Measurements from ENCODE around the gene MYL11. TPM values are rescaled to one million over a fixed set of nuclear protein-coding genes. Genes with fewer than 3 reads are reported as not detected.
"Not testable (repeated sequence)": the region's sequence is repeated elsewhere in the genome, so short reads cannot be mapped to it uniquely, and the experiment has no call there.

MYL11 gene
- total RNA-seq, 1 donor from 2014 or later: not detected

GRCh38 chr16:30395155-30395991 lies 20.8 kb downstream of the MYL11 start, which contains the start of gene ZNF48:
Gene ZNF48 (plus strand): TSS chr16:30395420. CDS start chr16:30395795, 375 bp downstream.
- DNase-seq (ENCODE audit: low spot score): peak; percentile 93

DNA sequence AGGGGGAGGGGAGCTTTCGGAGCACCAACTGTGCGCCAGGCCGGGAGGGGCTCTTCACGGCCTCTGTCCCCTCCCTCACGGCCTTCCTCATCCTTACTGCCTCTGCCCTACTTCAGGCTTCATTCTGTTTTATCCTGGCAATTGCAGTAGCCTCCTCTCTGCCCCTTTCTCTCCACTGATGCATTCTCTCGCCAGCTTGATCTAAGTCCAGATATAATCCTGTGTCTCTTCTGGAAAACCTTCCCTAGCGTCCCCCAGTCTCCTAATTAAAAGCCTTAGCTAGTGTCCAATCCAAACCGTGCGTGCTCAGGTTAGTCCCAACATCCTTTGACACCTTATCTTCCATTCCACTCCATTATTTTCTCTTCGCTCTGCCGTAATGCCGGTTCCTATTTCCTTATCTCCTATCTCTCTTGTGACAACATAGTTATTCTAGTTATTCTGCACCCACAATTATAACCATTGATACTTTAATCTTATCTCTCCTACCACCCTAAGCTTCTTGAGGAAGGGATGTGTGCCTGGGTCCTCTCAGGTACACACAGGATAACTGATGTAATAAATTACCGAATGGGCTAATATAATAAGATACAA lies 21.5 kb downstream of the MYL11 start:
- no peak for DNase-seq (ENCODE audit: low spot score)

- not testable (repeated sequence) for DNase-seq (ENCODE audit: low spot score)
These were observed 22.0 kb downstream of the MYL11 start for GRCh38 chr16:30396627-30397026.

- no peak for DNase-seq (ENCODE audit: low spot score)
These were observed 22.5 kb downstream of the MYL11 start for GRCh38 chr16:30397056-30397455.

DNA sequence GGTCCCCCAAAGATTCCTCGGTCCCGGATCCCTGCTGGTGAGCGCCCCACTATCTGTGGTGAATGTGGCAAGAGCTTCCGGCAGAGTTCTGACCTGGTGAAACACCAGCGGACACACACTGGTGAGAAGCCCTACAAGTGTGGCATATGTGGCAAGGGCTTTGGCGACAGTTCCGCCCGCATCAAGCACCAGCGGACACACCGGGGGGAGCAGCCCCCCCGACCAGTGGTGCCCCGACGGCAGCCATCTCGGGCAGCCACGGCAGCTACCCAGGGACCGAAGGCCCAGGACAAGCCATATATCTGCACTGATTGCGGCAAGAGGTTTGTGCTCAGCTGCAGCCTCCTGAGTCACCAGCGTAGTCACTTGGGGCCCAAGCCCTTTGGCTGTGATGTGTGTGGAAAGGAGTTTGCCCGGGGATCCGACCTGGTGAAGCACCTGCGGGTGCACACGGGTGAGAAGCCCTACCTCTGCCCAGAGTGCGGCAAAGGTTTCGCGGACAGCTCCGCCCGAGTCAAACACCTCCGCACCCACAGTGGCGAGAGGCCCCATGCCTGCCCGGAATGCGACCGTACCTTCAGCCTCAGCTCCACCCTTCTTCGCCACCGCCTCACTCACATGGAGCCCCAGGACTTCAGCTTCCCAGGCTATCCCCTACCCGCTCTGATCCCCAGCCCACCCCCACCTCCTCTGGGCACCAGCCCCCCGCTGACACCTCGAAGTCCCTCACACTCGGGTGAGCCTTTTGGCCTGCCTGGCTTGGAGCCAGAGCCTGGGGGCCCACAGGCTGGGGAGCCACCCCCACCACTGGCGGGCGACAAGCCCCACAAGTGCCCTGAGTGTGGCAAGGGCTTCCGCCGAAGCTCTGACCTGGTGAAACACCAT lies 23.4 kb downstream of the MYL11 start:
- no peak for DNase-seq (ENCODE audit: low spot score)

DNA sequence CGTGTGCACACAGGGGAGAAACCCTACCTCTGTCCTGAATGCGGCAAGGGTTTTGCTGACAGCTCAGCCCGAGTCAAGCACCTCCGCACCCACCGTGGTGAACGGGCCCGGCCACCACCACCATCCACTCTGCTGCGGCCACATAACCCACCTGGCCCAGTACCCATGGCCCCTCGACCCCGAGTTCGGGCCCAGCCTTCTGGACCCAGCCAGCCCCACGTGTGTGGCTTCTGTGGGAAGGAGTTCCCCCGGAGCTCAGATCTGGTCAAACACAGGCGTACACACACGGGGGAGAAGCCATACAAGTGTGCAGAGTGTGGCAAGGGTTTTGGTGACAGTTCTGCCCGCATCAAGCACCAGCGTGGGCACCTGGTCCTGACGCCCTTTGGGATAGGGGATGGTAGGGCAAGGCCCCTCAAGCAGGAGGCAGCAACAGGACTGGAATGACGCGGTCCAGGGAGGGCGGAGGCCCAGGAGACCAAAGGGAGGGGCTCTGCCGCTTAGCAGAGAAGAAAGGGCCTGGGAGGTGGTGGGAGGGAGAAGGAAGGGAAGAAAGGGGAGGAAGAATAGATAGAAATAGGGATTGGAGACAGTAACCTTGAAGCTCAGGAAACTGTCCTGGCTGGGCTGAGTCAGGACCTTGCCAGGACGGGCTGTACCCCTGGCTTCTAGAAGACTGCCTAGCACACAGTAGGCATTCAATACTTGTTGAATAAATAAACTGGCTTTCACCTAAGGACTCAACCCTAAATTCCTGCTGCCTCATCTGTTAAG lies 24.2 kb downstream of the MYL11 start:
- DNase-seq (ENCODE audit: low spot score): no peak

GRCh38 chr16:30399435-30400186 lies 25.0 kb downstream of the MYL11 start:
- no peak for DNase-seq (ENCODE audit: low spot score)

DNA sequence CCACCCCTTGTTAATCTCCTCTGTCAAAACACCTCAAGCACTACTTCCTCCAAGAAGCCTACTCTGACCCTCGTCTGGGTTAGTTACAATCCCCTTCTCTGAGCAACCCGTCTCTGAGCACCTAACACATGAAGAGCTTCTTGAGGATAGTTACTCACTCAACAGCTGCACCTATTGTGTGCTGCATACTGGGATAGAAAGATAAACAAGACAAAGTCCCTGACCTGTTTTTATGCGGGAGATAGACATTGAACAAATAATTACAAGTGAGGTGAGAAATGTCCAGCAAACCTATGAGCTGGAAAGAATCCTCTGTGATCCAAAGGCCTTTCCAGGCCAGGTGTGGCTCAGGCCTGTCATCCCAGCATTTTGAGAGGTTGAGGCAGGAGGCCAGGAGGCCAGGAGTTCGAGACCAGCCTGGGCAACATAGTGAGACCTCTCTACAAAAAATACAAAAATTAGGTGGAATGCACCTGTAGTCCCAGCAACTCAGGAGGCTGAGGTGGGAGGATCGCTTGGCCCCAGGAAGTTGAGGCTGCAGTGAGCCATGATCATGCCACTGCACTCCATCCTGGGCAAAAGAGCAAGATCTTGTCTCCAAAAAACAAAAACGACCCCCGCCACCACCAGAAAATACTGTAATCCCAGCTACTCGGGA lies 27.3 kb downstream of the MYL11 start:
- DNase-seq (ENCODE audit: low spot score): no peak

GRCh38 chr16:30406795-30407101 lies 32.1 kb downstream of the MYL11 start:
- no peak for DNase-seq (ENCODE audit: low spot score)

DNA sequence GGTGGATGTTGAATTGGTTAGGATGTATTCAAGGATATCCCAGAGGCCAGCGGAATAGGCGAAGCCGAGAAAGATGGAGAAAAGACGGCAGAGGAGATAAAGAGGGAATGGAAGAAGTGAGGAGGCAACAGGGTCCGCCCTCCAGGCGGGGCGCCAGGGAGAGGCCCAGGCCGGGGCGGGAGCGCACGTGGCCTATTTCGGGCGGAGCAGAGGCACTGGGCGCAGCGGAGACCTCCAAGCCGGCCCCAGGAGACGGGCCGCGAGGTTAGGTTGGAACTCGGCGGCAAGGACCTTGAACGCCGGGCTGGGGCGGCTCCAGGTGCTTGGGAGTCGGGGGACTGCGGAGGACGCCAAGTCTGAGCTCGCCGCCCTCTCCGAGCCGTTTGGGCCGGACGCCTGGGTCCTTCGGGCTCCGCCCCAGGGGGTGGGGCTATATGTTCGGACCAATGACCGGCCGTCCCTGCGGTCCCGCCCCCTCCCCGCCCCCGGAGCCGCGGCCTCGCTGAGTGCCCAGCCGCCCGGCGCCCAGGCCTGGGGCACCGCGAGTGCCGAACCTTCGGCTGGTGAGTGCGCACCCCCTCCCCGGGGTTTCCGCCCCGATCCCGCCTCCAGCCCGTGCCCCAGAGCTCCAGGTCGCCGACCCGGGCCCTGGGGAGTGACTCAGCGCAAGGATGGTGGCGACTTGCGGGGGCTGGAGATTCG lies 32.7 kb downstream of the MYL11 start, which contains the start of gene ZNF771:
Gene ZNF771 (plus strand): TSS at position 505 of the 702 bp plus-strand sequence. CDS start 448 bp downstream, outside the sequence.
- peak; percentile 97 for DNase-seq (ENCODE audit: low spot score)

DNA sequence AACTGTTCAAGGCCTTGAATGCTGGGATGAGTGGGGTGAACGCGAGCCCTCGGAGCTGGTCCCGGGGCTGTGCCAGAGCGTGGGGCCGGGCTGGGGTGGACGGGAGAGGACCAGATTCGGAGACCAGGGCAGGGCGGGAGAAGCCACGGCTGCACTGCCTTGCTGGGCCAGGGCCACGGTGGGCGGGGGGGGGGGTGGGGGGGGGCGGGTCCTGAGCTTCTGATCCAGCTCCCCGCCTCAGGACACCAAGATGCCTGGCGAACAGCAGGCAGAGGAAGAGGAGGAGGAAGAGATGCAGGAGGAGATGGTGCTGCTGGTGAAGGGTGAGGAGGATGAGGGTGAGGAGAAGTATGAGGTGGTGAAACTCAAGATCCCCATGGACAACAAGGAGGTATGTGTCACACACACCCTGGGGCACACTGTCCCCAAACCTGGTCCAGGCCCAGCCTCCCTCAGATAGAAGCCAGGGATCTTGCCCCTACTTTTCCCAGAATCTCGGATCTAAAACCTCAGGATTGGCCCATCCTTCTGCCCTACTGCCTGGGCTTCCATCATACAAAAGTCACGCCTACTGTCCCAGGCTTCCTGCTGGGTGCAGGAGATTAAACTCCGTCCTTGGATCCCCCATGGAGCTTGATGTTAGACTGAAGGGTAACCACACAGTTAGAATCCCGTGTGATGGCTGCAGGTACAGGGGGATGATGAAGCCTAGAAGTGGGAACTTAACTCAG lies 33.4 kb downstream of the MYL11 start:
- DNase-seq (ENCODE audit: low spot score): no peak

DNA sequence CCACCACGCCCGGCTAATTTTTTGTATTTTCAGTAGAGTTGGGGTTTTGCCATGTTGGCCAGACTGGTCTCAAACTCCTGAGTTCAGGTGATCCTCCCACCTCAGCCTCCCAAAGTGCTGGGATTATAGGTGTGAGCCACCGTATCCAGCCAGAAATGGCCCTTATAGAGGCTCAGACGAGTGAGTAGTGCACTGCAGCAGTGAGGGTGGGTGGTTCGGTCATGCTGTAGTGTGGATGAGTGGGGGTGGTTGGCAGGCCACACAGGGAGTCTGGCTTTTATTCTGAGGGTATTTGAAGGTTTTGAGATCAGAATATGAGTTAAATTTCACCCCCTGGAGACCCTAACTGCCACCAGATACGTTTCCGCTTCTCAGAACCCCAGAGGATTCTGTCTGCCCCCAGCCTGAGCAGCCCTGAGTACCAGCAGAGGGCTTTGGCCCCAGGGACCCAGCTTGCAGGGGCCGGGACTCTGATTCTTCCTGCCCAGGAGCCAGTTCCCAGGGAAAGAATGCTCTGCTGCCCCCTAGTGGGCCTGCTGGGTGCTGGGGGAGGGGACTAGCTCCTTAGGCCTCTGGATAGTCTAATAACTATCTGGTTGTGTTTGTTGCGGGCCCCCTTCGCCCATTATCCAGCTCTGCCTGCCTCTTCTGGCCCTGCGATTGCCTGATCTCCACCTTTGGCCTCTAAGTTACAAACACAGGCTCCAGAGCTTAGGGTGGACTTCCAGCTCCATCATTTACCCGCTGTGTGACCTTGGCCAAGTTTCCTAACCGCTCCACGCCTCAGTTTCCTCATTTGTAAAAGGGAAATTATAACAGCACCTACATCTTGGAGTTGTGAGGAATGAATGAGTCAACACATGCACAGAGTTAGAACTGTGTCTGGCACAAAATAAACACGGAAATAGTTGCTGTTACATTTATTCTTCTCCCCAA lies 34.8 kb downstream of the MYL11 start:
- peak; percentile 97 for DNase-seq (ENCODE audit: low spot score)

DNA sequence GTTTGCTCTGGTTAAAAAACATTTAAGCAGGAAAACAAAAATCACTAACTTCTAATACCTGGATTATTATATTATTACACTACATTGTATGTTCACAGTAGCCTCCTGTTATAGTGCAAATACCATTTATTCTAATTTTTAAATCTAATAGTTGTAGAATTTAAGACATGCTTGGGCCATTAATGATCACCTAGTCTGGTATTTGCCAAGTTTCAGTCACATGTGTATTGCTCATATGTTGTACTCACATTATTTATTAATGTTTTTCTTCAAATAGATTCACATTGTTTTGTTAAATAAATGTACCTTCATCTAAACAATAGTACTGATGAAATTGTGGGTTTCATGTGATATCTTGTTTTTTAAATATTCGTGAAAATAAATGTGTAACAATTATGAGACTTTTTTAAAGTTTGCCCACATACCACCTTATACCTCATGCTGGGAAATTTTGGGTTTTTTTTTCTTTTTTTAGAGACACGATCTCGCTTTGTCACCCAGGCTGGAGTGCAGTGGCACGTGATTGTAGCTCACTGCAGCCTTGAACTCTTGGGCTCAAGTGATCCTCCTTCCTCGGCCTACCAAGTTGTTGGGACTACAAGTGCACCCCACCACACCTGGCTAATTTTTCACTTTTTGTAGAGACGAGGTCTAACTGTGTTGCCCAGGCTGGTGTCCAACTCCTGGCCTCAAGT lies 38.7 kb downstream of the MYL11 start:
- DNase-seq (ENCODE audit: low spot score): no peak

DNA sequence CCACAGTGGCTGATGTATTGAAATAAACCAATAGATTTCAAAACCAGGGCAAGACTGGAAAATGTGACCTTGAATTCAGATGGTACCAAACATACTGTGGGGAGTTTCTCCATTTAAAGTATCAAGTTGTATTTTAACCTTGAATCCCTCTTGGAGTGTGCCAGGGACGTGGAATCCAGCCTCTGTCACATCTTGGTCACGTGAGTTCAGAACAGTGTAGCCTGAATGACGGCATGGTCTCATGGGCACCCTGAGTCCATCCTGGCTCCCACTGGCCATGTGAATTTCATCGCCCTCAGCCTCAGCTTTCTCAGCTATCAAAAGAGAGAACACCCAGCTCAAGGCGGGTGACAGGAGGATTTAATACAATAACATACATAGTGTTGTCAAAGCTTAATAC lies 39.6 kb downstream of the MYL11 start:
- DNase-seq (ENCODE audit: low spot score): no peak

GRCh38 chr16:30416047-30416603 lies 41.5 kb downstream of the MYL11 start:
- DNase-seq (ENCODE audit: low spot score): no peak
